EL (cell line): ENCODE data around the gene NCK2.

Experiments
- DNase-seq: peaks from one replicate; pipeline ENCODE4 v3.0.0-alpha.2; 2016

The NCK2 gene

DNA sequence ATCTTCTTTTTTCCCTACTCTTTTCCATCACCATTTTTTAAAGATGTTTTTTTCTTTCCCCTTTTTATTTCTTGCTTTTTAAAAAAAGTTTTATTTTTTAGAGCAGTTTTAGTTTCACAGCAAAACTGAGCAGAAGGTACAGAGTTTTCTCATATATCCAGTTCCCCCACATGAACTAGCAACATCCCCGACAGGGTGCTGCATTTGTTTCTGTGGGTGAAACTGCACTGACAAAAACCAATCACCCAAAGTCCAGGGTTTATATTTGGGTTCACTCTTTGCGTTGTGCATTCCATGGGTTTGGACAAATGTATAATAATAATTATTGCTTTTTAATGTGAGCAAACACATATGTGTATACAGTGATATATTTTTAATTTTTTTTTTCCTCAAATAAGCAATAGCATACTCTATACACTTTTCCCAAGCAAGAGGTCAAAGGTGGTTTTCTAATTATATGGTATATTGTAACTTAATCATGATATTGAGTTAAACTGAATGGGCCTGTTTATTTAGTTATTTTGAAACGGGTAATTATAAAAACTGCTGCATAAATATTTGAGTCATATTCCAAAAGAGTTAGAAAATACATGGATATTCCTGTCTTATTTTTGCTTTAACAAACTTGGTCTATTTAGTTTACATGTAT, 50.3 kb downstream of the NCK2 start:
- no peak for DNase-seq

DNA sequence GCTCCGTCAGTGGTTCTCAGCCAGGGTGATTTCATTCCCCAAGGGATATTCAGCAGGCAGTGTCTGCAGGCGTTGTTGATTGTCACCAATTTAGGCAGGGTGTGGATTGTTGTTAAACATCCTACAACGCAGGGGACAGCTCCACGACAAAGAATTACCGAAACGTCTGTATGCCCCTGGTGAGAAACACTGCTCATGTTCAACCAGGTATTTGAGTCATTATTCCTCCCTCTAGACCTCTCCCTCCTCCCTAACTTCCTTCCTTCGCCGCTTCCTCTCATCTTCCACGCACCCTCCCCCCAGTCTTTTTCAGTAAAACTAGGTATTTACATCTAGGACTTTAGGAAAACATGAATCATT, 50.8 kb downstream of the NCK2 start:
- no peak for DNase-seq

- DNase-seq: no peak
These were observed 51.5 kb downstream of the NCK2 start for GRCh38 chr2:105796131-105796638.

- no peak for DNase-seq
These were observed 52.1 kb downstream of the NCK2 start for GRCh38 chr2:105796791-105797190.

DNA sequence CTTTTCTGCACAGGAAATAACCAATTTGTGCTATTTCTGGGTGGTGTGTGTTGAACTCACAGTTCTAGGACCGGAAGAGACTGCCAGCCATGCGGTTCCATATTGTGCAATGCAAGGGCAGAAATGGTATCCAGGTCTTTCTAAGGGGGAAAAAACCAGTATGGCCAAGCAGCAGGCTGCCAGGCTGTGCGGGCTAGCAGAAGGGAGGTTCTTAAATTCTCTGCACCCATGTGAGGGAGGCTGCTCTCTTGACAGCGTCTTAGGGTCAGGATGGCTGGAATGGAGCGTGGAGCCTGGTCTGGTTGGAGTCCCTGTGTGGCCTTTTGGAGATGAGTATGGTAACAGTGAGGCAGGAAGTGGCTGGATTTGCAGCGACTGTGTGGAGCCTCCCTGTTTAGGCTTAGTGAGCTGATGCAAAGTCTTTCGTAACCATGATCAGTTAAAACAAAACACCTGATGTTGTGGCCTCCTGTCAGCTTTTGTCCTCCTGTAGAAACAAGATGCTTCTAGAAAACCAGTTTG, 52.6 kb downstream of the NCK2 start:
- peak; percentile 30 for DNase-seq

DNA sequence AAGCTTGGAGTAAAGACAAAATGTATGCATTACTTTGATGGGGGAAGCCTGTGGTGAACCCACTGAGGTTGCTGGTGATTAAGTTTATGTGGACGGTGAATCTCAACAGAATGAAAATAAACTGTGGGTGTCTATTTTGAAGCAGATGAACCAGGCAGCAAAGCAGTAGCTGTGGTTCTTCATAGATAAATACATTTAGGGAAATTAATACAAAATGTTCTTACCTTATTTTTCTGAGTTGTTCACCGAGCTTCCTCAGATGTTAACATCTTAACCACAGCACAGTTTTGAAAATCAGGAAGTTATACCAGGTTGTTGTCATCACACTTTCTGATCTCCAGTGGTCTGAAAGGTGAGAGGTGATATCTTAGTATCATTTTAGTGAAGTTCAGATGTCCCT, 53.9 kb downstream of the NCK2 start:
- DNase-seq: no peak

DNA sequence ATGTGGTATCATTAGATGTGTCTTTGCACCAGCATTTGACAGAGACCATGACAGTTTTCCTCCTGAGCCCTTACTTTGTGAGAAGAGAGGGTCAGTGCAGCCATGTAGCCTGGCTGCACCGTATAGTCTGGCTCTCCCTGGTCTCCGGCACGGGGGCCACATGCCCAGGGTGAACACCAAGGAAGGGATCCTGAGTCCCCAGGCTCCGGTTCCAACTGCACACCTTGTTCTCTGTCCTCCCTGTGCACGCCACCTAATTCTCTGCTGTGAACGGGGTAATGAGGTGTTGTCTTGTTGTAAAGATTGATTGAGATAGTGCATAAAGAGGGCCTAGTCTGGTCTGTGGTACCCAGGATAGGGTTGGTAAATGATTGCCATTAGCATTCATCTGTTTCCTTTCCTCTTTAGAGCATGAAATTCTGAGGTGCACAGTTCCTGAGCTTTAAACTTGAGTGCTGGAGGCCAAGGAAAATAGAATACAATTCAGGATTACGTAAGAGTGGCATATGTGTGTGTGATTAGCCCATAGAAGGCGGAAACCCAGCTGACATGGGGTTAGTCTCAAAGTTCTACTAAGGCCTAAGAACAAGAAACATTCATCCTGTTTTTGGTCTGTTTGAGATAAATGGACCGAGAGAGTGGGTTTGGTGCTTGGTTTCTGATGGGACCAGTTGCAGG, 55.5 kb downstream of the NCK2 start:
- DNase-seq: no peak

DNA sequence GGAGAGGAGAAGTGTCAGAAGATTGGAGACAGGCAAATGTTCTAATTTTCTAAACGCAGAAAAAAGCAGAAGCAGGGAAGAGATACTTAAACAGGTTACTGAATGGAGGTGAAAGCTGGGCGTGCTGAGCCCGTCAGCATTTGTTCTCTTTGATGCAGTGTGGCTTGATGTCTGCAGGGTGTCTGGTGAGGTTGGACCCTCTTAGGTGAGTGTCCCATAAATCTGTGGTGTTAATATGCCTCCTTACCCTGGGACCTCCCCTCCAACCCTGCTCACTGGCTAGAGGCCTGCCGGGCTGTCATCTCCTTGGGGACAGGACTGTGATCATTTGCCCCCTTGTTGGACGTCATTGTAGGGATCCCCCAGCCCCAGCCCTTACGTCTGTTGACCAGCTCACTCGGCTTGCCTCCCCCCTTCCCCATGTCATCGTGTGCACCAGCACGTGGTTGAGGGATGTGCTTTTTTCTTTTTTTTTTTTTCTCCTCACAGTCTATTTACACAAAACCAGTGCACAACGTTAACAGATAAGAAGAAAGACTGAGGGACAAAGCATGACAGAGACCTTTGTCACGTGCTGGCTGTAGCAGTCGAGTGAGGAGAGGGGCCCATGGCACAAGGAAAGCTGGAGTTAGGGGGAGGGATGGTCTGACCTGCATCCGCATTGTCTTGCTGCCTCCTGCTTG, 56.4 kb downstream of the NCK2 start:
- no peak for DNase-seq

- no peak for DNase-seq
These were observed 57.2 kb downstream of the NCK2 start for GRCh38 chr2:105801961-105802360.

DNA sequence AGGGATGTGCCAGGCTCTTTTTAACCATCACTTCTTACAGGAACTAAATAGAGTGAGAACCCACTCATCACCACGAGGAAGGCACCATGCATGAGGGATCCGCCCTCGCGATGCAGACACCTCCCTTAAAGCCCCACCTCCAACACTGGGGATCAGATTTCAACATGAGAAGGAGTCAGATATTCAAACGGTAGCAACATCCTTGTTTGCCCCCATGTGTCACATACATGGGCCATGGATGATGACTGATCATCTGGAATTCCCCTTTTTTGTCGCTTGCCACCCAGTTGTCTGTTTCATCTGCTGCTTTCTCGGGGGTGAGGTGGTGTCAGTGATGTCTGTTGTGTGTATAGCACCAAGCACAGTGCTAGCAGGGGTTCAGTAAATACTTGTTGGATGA, 57.9 kb downstream of the NCK2 start:
- no peak for DNase-seq

GRCh38 chr2:105803337-105803736, 58.6 kb downstream of the NCK2 start:
- DNase-seq: no peak

DNA sequence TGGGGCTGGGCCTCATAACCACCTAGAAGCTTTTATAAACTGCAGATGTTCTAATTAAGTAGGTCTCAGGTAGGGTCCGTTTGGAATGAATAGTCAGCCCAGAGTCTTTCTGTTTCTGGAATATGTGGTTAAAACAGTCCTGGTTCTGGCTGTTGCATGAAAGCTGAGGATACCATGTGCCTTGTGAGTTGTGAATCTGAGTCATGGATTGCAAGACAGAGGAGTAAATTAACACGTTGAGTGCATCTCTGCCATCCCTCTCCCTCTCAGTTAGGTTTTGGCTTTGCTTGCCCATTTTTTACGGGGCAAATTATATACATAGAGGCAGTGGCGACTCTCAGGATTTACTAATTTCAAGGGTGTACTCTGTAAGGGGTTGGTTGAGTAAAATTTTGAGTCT, 59.1 kb downstream of the NCK2 start:
- DNase-seq: no peak

- DNase-seq: no peak
These were observed 59.6 kb downstream of the NCK2 start for GRCh38 chr2:105804266-105804665.

DNA sequence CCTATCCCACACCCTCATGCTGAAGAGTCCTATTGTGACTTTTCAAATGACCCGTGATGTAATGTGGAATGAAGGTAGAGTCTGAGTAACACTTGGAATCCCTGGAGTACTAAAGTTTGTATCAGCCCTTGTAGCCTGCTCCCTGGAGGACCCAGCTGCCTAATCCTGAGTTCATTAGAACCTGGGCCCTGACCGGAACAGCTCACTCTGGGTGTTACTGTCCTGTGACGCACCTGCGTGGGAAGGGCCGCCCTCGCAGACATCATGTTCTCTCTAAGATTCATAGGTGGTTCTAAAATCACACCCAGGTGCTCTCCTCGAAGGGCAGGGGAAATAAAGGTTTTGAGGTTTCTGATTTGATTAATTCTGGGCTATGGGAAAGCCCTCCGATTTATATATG, 62.3 kb downstream of the NCK2 start:
- DNase-seq: no peak

DNA sequence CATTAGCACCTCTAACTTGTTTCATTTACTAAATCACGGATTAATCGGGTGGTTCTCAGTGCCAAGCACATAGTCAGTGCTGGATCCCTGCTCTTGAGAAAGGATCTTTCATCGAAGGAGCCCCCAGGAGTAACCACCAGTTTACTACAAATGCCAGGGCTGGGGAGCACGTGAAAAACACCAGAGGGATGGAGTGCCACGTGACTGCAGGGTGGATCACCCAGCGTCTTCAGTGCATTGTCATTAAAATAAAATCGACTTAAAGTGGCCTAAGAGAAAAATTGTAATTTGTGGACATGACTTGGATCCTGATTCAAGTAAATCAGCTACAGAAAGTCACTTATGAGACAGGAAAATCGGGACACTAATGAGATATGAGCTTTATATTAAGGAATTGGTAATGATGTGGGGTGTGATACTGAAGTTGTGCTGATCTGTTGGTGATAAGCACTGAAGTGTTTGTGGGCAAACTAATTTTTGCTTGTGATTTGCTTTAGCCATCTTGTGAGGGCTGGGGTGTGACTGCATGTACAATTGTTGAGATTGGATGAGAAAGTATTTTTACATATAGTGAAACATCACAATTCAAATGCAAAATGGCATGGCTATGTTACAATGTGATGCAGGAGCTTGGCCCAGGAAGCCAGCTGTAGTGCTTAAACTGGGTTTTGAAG, 63.8 kb downstream of the NCK2 start:
- DNase-seq: no peak

- DNase-seq: no peak
These were observed 64.4 kb downstream of the NCK2 start for GRCh38 chr2:105809097-105809473.

DNA sequence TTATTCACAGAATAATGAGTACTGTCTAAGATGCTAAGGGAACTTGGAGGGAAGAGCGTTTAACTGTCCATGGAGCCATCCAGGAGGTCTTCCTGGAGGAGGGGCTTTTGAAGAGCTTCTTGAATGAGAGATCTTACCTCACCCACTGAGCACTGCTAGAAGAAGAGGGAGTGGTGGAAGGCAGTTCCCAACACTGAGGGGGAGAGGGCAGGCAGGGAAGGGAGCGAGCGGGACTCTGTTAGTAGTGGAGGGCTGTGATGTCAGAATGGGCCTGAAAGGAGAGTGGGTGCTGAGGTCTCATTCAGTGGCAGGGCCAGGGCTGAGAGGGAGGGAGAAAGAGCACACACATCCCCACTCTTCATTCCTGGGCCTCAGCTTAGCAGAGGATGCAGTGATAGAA, 65.0 kb downstream of the NCK2 start:
- no peak for DNase-seq

- DNase-seq: peak; percentile 10
These were observed 67.7 kb downstream of the NCK2 start for GRCh38 chr2:105812180-105813044.

GRCh38 chr2:105813045-105813315, 68.3 kb downstream of the NCK2 start:
- DNase-seq: no peak

DNA sequence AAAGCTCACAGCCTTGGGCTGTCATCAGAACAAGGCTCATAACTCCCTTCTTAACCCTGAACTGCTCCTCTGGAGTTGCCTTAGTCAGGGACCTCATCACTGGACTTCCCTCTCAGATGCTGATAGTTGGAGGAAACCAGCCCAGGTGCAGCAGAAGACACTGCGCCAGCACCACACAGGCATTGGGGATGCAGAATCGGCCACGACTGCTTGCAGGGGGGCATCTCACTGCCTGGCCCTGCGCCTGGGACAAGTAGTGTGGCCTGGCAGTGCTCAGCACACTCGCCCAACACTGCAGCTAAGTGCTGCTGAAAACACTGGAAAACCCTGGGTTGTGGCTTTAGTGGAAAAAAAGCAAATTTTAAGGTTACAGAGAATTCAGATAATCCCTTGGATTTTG, 68.7 kb downstream of the NCK2 start:
- no peak for DNase-seq

GRCh38 chr2:105814291-105814940, 69.7 kb downstream of the NCK2 start:
- no peak for DNase-seq

GRCh38 chr2:105815401-105815800, 70.7 kb downstream of the NCK2 start:
- no peak for DNase-seq
